SJCRH30 (cell line): ENCODE results near the gene OR52W1. TPM values are rescaled to one million over a fixed set of nuclear protein-coding genes. Genes with fewer than 3 reads are reported as not detected.

Experiments
- DNase-seq, 2 experiments: peaks; one replicate each; pipeline ENCODE4 v3.0.0-alpha.2; 2015 to 2020
- H3K27ac ChIP-seq: fragments of 250-450 bp; sonication (Bioruptor Pico); 2 replicates; pipeline ENCODE4 v1.5.1; 2020; ENCODE audit warnings: mild to moderate bottlenecking, moderate library complexity
- H3K27me3 ChIP-seq: fragments of 250-450 bp; sonication (Bioruptor Pico); 2 replicates; pipeline ENCODE4 v1.5.1; 2020; ENCODE audit warnings: mild to moderate bottlenecking, moderate library complexity
- H3K36me3 ChIP-seq: fragments of 250-450 bp; sonication (Bioruptor Pico); 2 replicates; pipeline ENCODE4 v1.5.1; 2020; ENCODE audit warnings: mild to moderate bottlenecking, moderate library complexity
- H3K4me1 ChIP-seq: fragments of 250-450 bp; sonication (Bioruptor Pico); 2 replicates; pipeline ENCODE4 v1.5.1; 2020; ENCODE audit warnings: mild to moderate bottlenecking, moderate library complexity
- H3K4me3 ChIP-seq: fragments of 250-450 bp; sonication (Bioruptor Pico); 2 replicates; pipeline ENCODE4 v1.5.1; 2020; ENCODE audit warnings: mild to moderate bottlenecking, moderate library complexity
- H3K9me3 ChIP-seq: fragments of 250-450 bp; sonication (Bioruptor Pico); replicated peaks from 2 replicates; pipeline ENCODE4 v1.5.1; 2020; ENCODE audit warnings: mild to moderate bottlenecking, moderate library complexity
- total RNA-seq: library from RNA; depleted of rRNA; stranded (reverse); fragments of >200 nt; shearing (Covaris generic); gene quantifications from 2 replicates; pipeline ENCODE4 v1.2.3, GENCODE V29; 2014; rRNA removed

The OR52W1 gene
- total RNA-seq, result not detected in 2 replicates

- Histone ChIP-seq H3K4me3 (no peak within 1 kb of the TSS), H3K27me3 (no peaks in the 10 kb centered on the region), H3K4me1 (no peaks in the 10 kb centered on the region), H3K36me3 (no peaks in the 10 kb centered on the region), H3K27ac (no peak within 1 kb of the TSS), H3K9me3 (no peaks in the 10 kb centered on the region)
- no peak for DNase-seq
Measured at GRCh38 chr11:6199174-6199810, at the start of gene OR52W1. Gene OR52W1, plus strand, starts transcription at chr11:6199224. Its CDS starts 0 bp downstream, at chr11:6199224.

DNA sequence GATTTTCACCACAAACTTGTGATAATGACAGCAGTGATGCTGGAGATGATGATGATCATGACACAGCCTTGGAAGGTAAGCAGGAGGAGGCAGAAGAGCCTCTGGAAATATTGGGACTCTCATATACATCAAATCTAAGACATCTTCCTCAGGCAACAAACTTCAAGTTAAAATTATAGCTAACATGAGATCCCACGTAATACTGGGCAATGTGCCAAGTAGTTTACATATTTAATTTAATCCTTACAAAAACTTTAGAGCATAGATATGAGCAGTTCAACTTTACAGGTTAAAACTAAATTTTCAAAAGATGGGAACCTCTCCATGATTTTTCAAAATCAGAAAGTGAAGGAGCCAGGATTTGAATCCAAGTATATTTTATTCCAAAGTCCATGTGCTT is 47.9 kb upstream of the OR52W1 start:
- DNase-seq, result no peak
- H3K27me3 ChIP-seq, result no peaks in the 10 kb centered on the region
- no peaks in the 10 kb centered on the region for H3K36me3 ChIP-seq
- H3K9me3 ChIP-seq, result no peaks in the 10 kb centered on the region
- no peak overlapping the region for H3K4me3 ChIP-seq
- H3K27ac ChIP-seq, result no peak overlapping the region
- no peaks in the 10 kb centered on the region for H3K4me1 ChIP-seq

GRCh38 chr11:6152126-6152525 is 46.9 kb upstream of the OR52W1 start:
- no peaks in the 10 kb centered on the region for H3K27me3 ChIP-seq
- no peak overlapping the region for H3K4me3 ChIP-seq
- no peak overlapping the region for H3K27ac ChIP-seq
- no peaks in the 10 kb centered on the region for H3K36me3 ChIP-seq
- no peak for DNase-seq
- H3K4me1 ChIP-seq, result no peaks in the 10 kb centered on the region
- H3K9me3 ChIP-seq, result no peaks in the 10 kb centered on the region

DNA sequence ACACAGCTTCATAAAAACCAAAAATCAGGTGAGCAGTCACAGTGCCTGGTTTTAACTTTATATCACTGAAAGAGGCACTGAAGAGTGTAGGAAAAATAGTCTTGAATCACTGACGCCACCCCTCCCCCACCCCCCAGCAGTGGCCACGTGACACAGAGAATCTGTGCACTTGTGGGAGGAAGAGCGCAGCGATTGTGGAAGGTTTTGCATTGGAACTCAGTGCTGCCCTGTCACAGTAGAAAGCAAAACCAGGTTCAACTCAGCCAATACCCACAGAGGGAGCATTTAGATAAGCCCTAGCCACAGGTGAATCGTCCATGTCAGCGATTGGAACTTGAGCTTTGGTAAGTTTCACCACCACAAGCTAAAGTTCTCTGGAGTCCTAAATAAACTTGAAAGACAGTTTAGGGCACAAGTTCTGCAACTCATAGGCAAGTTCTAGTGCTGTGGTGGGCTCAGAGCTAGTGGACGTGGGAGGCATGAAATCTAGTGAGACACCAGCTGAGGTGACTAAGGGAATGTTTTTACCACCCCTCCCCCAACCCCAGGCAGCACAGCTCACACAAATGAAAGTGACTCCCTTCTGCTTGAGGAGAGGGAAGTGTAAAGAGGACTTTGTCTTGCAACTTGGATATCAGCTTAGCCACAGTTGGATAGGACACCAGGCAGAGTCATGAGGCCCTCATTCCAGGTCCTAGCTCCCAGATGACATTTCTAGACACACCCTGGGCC is 42.2 kb upstream of the OR52W1 start:
- DNase-seq, result no peak
- H3K9me3 ChIP-seq, result no peaks in the 10 kb centered on the region
- H3K4me1 ChIP-seq, result no peaks in the 10 kb centered on the region
- H3K36me3 ChIP-seq, result no peaks in the 10 kb centered on the region
- no peak overlapping the region for H3K4me3 ChIP-seq
- no peak overlapping the region for H3K27ac ChIP-seq
- H3K27me3 ChIP-seq, result no peaks in the 10 kb centered on the region

DNA sequence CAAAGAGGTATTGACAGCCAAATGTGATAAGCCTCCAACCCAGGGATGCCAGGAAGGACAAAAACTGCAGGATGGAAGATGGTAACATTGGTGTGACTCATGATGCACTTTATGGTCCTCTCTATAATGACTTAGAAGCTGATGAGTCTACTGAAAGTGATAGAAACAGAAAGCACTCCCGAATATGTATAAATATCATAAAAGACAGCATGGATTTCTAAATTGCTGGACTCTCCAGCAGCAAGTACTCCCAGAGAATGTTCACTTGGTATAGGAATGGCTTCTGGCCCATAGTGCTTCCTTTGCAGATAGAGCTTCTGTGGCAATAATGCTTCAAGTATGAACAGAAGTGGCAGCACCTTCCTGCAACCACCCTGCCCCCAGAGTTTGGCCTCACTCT is 28.8 kb upstream of the OR52W1 start, which contains the start of gene OR52B2:
Gene OR52B2 (minus strand): TSS at position 101 of the 400 bp plus-strand sequence. CDS start 0 bp downstream, at position 101.
- Histone ChIP-seq H3K4me1 (no peaks in the 10 kb centered on the region), H3K27me3 (peaks cover 7% of the 10 kb centered on the region; the same call in 1 of the 2 replicates), H3K9me3 (no peaks in the 10 kb centered on the region), H3K27ac (no peak within 1 kb of the TSS), H3K36me3 (no peaks in the 10 kb centered on the region), H3K4me3 (no peak within 1 kb of the TSS)
- DNase-seq, result no peak

DNA sequence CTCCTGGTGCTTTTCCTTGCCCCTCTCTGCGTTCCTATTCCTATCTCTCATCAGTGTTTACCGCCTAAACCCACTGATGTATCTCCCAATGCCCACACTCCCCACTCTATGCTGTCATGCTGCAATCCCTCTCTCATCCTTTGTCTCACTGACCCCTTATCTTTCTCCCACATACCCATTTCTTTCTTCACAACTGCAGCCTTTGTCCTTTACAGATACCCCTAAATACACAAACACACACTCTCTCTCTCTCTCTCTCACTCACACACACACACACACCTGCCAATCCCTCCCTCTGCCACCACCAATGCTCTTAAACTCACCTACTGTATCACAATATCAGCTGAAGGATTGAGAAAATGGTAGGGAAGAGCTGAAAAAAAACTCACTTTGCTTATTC is 23.6 kb upstream of the OR52W1 start:
- Histone ChIP-seq H3K9me3 (no peaks in the 10 kb centered on the region), H3K4me3 (no peak overlapping the region), H3K36me3 (no peaks in the 10 kb centered on the region), H3K27ac (no peak overlapping the region), H3K4me1 (no peaks in the 10 kb centered on the region), H3K27me3 (no peaks in the 10 kb centered on the region; the same call in none of the 2 replicates)
- no peak for DNase-seq

GRCh38 chr11:6191742-6192141 is 7.3 kb upstream of the OR52W1 start:
- Histone ChIP-seq H3K9me3 (no peaks in the 10 kb centered on the region), H3K27me3 (no peaks in the 10 kb centered on the region), H3K4me3 (no peak overlapping the region), H3K36me3 (no peaks in the 10 kb centered on the region), H3K27ac (no peak overlapping the region), H3K4me1 (no peaks in the 10 kb centered on the region)
- no peak for DNase-seq

DNA sequence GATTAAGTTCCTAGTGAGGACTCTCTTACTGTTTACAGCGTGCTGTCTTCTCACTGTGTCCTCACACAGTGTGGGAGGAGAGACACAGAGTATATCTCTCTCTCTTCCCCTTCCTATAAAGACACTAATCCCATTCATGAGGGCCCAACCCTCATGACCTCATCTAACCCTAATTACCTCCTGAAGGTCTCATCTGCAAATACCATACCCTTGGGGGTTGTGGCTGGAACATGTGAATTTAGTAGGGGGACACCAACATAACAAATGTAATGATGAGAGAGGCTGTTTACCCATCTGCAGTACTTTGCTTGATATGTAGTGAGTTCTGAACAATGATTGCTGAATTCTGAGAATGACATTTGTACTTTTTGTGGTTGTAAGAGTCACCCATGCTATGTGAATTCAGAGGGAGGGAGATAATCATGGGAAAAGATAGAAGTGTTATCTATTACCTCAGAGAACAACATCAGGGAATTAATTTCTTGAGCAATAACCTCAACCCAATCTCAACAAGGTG is 4.9 kb upstream of the OR52W1 start:
- H3K4me1 ChIP-seq, result no peaks in the 10 kb centered on the region
- no peaks in the 10 kb centered on the region for H3K9me3 ChIP-seq
- H3K4me3 ChIP-seq, result no peak overlapping the region
- no peaks in the 10 kb centered on the region for H3K36me3 ChIP-seq
- H3K27ac ChIP-seq, result no peak overlapping the region
- DNase-seq, result no peak
- no peaks in the 10 kb centered on the region for H3K27me3 ChIP-seq

GRCh38 chr11:6196396-6196795 is 2.6 kb upstream of the OR52W1 start:
- H3K27me3 ChIP-seq, result no peaks in the 10 kb centered on the region
- no peak for DNase-seq

GRCh38 chr11:6197466-6198200 is 1.4 kb upstream of the OR52W1 start:
- Histone ChIP-seq H3K27me3 (no peaks in the 10 kb centered on the region), H3K27ac (no peak overlapping the region), H3K36me3 (no peaks in the 10 kb centered on the region), H3K4me1 (no peaks in the 10 kb centered on the region), H3K4me3 (no peak overlapping the region), H3K9me3 (no peaks in the 10 kb centered on the region)
- DNase-seq, result no peak

More at GRCh38 chr11:6196396-6196795, 2.6 kb upstream of the OR52W1 start:
- Histone ChIP-seq H3K36me3 (no peaks in the 10 kb centered on the region), H3K4me1 (no peaks in the 10 kb centered on the region), H3K27ac (no peak overlapping the region), H3K4me3 (no peak overlapping the region), H3K9me3 (no peaks in the 10 kb centered on the region)

DNA sequence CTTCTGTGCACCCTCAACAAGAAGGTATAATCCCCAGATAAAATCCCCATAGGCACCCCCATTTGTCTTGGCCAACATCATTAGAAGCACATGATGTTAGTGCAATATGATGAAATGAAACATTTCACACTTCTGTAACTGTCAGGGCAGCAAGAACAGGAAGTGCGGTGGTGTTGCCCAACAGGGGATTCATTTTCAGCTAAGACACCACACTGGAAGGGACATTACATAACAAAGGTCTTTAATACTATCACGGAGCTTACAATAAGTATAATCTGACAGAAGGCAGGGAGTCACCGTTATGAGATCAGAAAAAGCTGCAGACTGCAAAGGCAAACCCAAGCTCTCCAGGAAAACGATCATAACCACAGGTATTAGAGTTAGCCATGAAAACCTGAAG is 2.0 kb downstream of the OR52W1 start:
- Histone ChIP-seq H3K36me3 (no peaks in the 10 kb centered on the region), H3K27me3 (no peaks in the 10 kb centered on the region), H3K4me3 (no peak overlapping the region), H3K4me1 (no peaks in the 10 kb centered on the region), H3K27ac (no peak overlapping the region), H3K9me3 (no peaks in the 10 kb centered on the region)
- DNase-seq, result no peak

DNA sequence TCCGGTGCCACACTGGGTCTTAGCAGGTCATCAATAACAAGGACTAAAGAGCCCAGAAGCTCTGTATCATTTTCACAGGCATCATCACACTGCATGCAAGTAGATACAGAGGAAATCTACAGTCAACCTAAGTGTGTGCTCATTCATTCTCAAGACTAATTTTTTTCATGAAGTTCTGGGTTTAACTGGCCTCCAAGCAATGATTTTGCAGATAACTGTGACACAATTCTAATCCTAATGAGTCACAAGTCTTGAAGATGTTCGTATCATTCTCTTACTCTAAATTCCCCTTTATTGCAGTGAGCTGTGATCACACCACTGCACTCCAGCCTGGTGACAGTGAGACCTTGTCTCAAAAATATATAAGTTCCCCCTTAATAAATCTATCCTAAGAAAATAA is 2.5 kb downstream of the OR52W1 start:
- H3K9me3 ChIP-seq, result no peaks in the 10 kb centered on the region
- no peaks in the 10 kb centered on the region for H3K27me3 ChIP-seq
- DNase-seq, result no peak
- no peaks in the 10 kb centered on the region for H3K4me1 ChIP-seq
- no peak overlapping the region for H3K4me3 ChIP-seq
- no peaks in the 10 kb centered on the region for H3K36me3 ChIP-seq
- no peak overlapping the region for H3K27ac ChIP-seq

DNA sequence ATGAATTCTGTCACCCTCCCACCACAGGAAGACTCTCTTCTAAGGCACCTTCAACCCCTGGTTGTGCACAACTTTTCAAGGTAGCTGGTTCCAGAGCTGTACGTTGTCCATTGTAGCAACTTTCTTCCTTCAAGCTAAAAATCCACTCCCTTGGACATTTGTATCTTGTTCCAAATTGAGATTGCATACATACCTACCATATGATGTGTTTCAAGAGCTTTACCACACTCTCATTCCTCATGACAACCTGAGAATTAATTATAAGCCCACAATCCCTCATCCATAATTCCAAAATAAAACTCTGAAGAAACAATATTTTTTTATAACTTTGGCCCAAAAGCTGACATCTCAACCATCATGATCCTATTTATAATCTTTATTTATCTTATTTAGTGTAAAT is 3.0 kb downstream of the OR52W1 start:
- no peaks in the 10 kb centered on the region for H3K36me3 ChIP-seq
- H3K4me1 ChIP-seq, result no peaks in the 10 kb centered on the region
- DNase-seq, result no peak
- no peaks in the 10 kb centered on the region for H3K9me3 ChIP-seq
- no peak overlapping the region for H3K27ac ChIP-seq
- H3K27me3 ChIP-seq, result no peaks in the 10 kb centered on the region
- no peak overlapping the region for H3K4me3 ChIP-seq

- Histone ChIP-seq H3K27ac (no peak overlapping the region), H3K36me3 (no peaks in the 10 kb centered on the region), H3K4me1 (no peaks in the 10 kb centered on the region), H3K4me3 (no peak overlapping the region), H3K9me3 (no peaks in the 10 kb centered on the region), H3K27me3 (no peaks in the 10 kb centered on the region)
- no peak for DNase-seq
Measured at GRCh38 chr11:6203327-6203726, 4.3 kb downstream of the OR52W1 start.

DNA sequence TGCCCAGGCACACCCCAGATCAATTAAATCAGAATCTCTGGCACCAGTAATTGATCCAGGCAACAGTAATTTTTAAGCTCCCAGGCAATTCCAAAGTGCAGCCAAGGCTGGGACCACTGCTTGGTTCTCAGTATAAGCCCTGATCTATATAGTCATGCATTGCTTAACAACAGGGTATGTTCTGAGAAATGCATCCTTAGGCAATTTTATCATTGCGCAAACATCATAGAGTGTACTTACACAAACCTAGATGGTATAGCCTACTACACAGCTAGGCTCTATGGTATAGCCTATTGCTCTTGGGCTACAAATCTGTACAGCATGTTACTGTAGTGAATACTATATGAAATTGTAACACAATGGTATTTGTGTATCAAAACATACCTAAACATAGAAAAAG is 5.7 kb downstream of the OR52W1 start:
- no peaks in the 10 kb centered on the region for H3K36me3 ChIP-seq
- no peak overlapping the region for H3K27ac ChIP-seq
- no peaks in the 10 kb centered on the region for H3K4me1 ChIP-seq
- H3K9me3 ChIP-seq, result no peaks in the 10 kb centered on the region
- no peak for DNase-seq
- H3K27me3 ChIP-seq, result no peaks in the 10 kb centered on the region
- no peak overlapping the region for H3K4me3 ChIP-seq
